Measurements from ENCODE around the gene TUSC7.

The TUSC7 gene

GRCh38 chr3:116709479-116709878 is at the start of gene TUSC7:
TUSC7 (plus strand) TSS chr3:116709779.
- no peak for DNase-seq (ENCODE audit: low read depth in 2 of 2)

GRCh38 chr3:116661196-116661595 is 48.4 kb upstream of the TUSC7 start:
- DNase-seq (ENCODE audit: low read depth in 2 of 2) = no peak

- DNase-seq (ENCODE audit: low read depth in 2 of 2) = no peak
Observed at GRCh38 chr3:116663161-116664110, 46.1 kb upstream of the TUSC7 start.

- DNase-seq (ENCODE audit: low read depth in 2 of 2) = no peak
Observed at GRCh38 chr3:116667324-116667723, 42.3 kb upstream of the TUSC7 start.

- no peak for DNase-seq (ENCODE audit: low read depth in 2 of 2)
Observed at GRCh38 chr3:116667791-116668190, 41.8 kb upstream of the TUSC7 start.

GRCh38 chr3:116669576-116669975 is 40.0 kb upstream of the TUSC7 start:
- DNase-seq (ENCODE audit: low read depth in 2 of 2) = no peak

- DNase-seq (ENCODE audit: low read depth in 2 of 2) = no peak
Observed at GRCh38 chr3:116671151-116671550, 38.4 kb upstream of the TUSC7 start.

- DNase-seq (ENCODE audit: low read depth in 2 of 2) = no peak
Observed at GRCh38 chr3:116678853-116679252, 30.7 kb upstream of the TUSC7 start.

GRCh38 chr3:116691041-116691440 is 18.5 kb upstream of the TUSC7 start:
- no peak for DNase-seq (ENCODE audit: low read depth in 2 of 2)

GRCh38 chr3:116701070-116701469 is 8.5 kb upstream of the TUSC7 start:
- DNase-seq (ENCODE audit: low read depth in 2 of 2) = no peak

- DNase-seq (ENCODE audit: low read depth in 2 of 2) = no peak
Observed at GRCh38 chr3:116702334-116702733, 7.2 kb upstream of the TUSC7 start.

GRCh38 chr3:116707531-116707930 is 2.0 kb upstream of the TUSC7 start:
- no peak for DNase-seq (ENCODE audit: low read depth in 2 of 2)

- DNase-seq (ENCODE audit: low read depth in 2 of 2) = no peak
Observed at GRCh38 chr3:116716490-116716889, 6.9 kb downstream of the TUSC7 start.

GRCh38 chr3:116717566-116717965 is 8.0 kb downstream of the TUSC7 start:
- no peak for DNase-seq (ENCODE audit: low read depth in 2 of 2)

- no peak for DNase-seq (ENCODE audit: low read depth in 2 of 2)
Observed at GRCh38 chr3:116728454-116728853, 18.9 kb downstream of the TUSC7 start.

- no peak for DNase-seq (ENCODE audit: low read depth in 2 of 2)
Observed at GRCh38 chr3:116734243-116734642, 24.7 kb downstream of the TUSC7 start.

- no peak for DNase-seq (ENCODE audit: low read depth in 2 of 2)
Observed at GRCh38 chr3:116739678-116740077, 30.1 kb downstream of the TUSC7 start.

- no peak for DNase-seq (ENCODE audit: low read depth in 2 of 2)
Observed at GRCh38 chr3:116740293-116740692, 30.7 kb downstream of the TUSC7 start.

GRCh38 chr3:116741467-116741866 is 31.9 kb downstream of the TUSC7 start:
- DNase-seq (ENCODE audit: low read depth in 2 of 2) = no peak

- DNase-seq (ENCODE audit: low read depth in 2 of 2) = no peak
Observed at GRCh38 chr3:116743062-116743461, 33.5 kb downstream of the TUSC7 start.

- no peak for DNase-seq (ENCODE audit: low read depth in 2 of 2)
Observed at GRCh38 chr3:116749388-116749787, 39.8 kb downstream of the TUSC7 start.

- no peak for DNase-seq (ENCODE audit: low read depth in 2 of 2)
Observed at GRCh38 chr3:116757315-116757714, 47.7 kb downstream of the TUSC7 start.

- DNase-seq (ENCODE audit: low read depth in 2 of 2) = no peak
Observed at GRCh38 chr3:116759316-116759715, 49.7 kb downstream of the TUSC7 start.
